Caco-2 (cell line): ENCODE data around the gene SYCP2L. TPM values are rescaled to one million over a fixed set of nuclear protein-coding genes. Genes with fewer than 3 reads are reported as not detected.

Source experiments
- BruUV-seq: library from RNA; stranded (reverse); fragments of 400-500 nt; replicated peaks from 2 replicates; lab custom pipeline; 2021; lab: Mats Ljungman, UMichigan
- CTCF ChIA-PET: fragments of 300-600 bp; sonication (Branson Sonifier 250); formaldehyde crosslinking; loops from one replicate; lab custom pipeline; 2022; ENCODE audit warnings: antibody characterized with exemption; lab: Charles Lee
- POLR2A ChIA-PET: fragments of 300-600 bp; sonication (Branson Sonifier 250); formaldehyde crosslinking; loops from one replicate; lab custom pipeline; 2022; ENCODE audit warnings: antibody characterized with exemption; lab: Charles Lee
- DNase-seq, 2 experiments: peaks; one replicate each; pipeline versions ENCODE4 v3.0.0 to v3.0.0-alpha.2; 2020 to 2022
- H3K27me3 ChIP-seq: replicated peaks from 2 replicates; pipeline ENCODE4 v1.6.0; 2011; ENCODE audit warnings: low read length; ENCODE audit not compliant: control insufficient read depth, insufficient read depth
- H3K36me3 ChIP-seq: 2 replicates; pipeline ENCODE4 v1.5.1; 2011; ENCODE audit warnings: low read length; ENCODE audit not compliant: control insufficient read depth, insufficient read depth
- H3K4me1 ChIP-seq: fragments of 250-450 bp; sonication (Bioruptor Pico); 2 replicates; pipeline ENCODE4 v1.5.1; 2020; ENCODE audit warnings: mild to moderate bottlenecking
- H3K4me3 ChIP-seq: 2 replicates; pipeline ENCODE4 v1.5.1; 2011; ENCODE audit warnings: low read depth, mild to moderate bottlenecking, control low read depth, low read length
- H3K9me3 ChIP-seq: fragments of 250-450 bp; sonication (Bioruptor Pico); 2 replicates; pipeline ENCODE4 v1.5.1; 2020; ENCODE audit warnings: mild to moderate bottlenecking, moderate library complexity
- H3K27ac Mint-ChIP-seq: one replicate; pipeline ENCODE4 v1.8.0; 2022; ENCODE audit warnings: mixed read lengths; ENCODE audit not compliant: unreplicated experiment
- H3K27me3 Mint-ChIP-seq: one replicate; pipeline ENCODE4 v1.8.0; 2022; ENCODE audit warnings: mixed read lengths; ENCODE audit not compliant: insufficient read depth, unreplicated experiment
- H3K36me3 Mint-ChIP-seq: one replicate; pipeline ENCODE4 v1.8.0; 2022; ENCODE audit warnings: mild to moderate bottlenecking, mixed read lengths; ENCODE audit not compliant: insufficient read depth, unreplicated experiment
- H3K4me1 Mint-ChIP-seq: one replicate; pipeline ENCODE4 v1.8.0; 2022; ENCODE audit warnings: low read depth, mixed read lengths; ENCODE audit not compliant: unreplicated experiment
- H3K4me3 Mint-ChIP-seq: one replicate; pipeline ENCODE4 v1.8.0; 2022; ENCODE audit warnings: mild to moderate bottlenecking, moderate library complexity, mixed read lengths; ENCODE audit not compliant: unreplicated experiment
- H3K9me3 Mint-ChIP-seq: one replicate; pipeline ENCODE4 v1.8.0; 2022; ENCODE audit warnings: mixed read lengths; ENCODE audit not compliant: unreplicated experiment
- CTCF ChIP-seq, 2 experiments: fragments of 200-600 bp in 1 of 2; IDR thresholded peaks; 1 replicate in 1 of 2; 2 replicates in 1 of 2; pipeline versions ENCODE4 v1.5.1 to v1.8.0; 2011 to 2022; ENCODE audit warnings: antibody characterized with exemption in 1 of 2, control low read depth in 1 of 2, inconsistent platforms in 1 of 2, low read depth in 1 of 2, low read length in 1 of 2, mild to moderate bottlenecking in 1 of 2, moderate library complexity in 1 of 2; ENCODE audit not compliant: insufficient read depth in 1 of 2, severe bottlenecking in 1 of 2, unreplicated experiment in 1 of 2
- intact Hi-C: fragments of 100-400 bp; cut with micrococcal nuclease; formaldehyde crosslinking; loops from one replicate; pipeline ENCODE4 v1.10.0; 2022; ENCODE audit not compliant: unreplicated experiment
- total RNA-seq: library from RNA; stranded (reverse); gene quantifications from 2 replicates; pipeline ENCODE4 v1.2.3, GENCODE V29; 2022

SYCP2L gene
- total RNA-seq, 1 experiment from 2014 or later: 0.20 TPM

GRCh38 chr6:10837995-10838793 is 48.7 kb upstream of the SYCP2L start, which contains the start of gene MAK:
Gene MAK, minus strand, starts transcription at chr6:10838539. Its CDS starts 7,891 bp downstream, at chr6:10830648.
- no TSS peak for BruUV-seq

GRCh38 chr6:10838794-10839333 is 48.0 kb upstream of the SYCP2L start:
- H3K36me3 Mint-ChIP-seq: no peaks in the 10 kb centered on the region
- H3K27ac Mint-ChIP-seq: peak overlapping the region; percentile 83
- peaks cover 9% of the 10 kb centered on the region for H3K9me3 Mint-ChIP-seq
- DNase-seq: no peak
- peaks cover 12% of the 10 kb centered on the region for H3K27me3 Mint-ChIP-seq
- H3K4me1 ChIP-seq: peaks cover 5% of the 10 kb centered on the region
- no TSS peak for BruUV-seq
- no peaks in the 10 kb centered on the region for H3K36me3 ChIP-seq
- 0 out of 2 replicates have a peak, but pooled peaks cover 4% of the 10 kb centered on the region for H3K9me3 ChIP-seq
- H3K27me3 ChIP-seq: no peaks in the 10 kb centered on the region
- H3K4me3 Mint-ChIP-seq: peak overlapping the region; percentile 89
- H3K4me3 ChIP-seq: peak overlapping the region; percentile 52
- H3K4me1 Mint-ChIP-seq: no peaks in the 10 kb centered on the region
- intact Hi-C loops: loop anchor here (2.0 to 5.0 kb wide), 2 partner anchors 34 to 228 kb away; no protein-coding TSS in a partner anchor
- CTCF ChIA-PET: interaction anchor here (0.6 to 0.9 kb wide), 2 partner anchors 198 to 361 kb away, joined by 4 to 6 read pairs; no protein-coding TSS in a partner anchor
- no peak for TF ChIP-seq CTCF (IDR thresholded peaks at IDR 0.05; ENCODE audit: insufficient read depth in 1 of 2, low read depth in 1 of 2, low read length in 1 of 2, severe bottlenecking in 1 of 2, unreplicated experiment in 1 of 2)
- POLR2A ChIA-PET: interaction anchor here (0.7 kb wide), 1 partner anchor 398 kb away, joined by 3 read pairs; no protein-coding TSS in a partner anchor

More at GRCh38 chr6:10837995-10838793, 48.7 kb upstream of the SYCP2L start, which contains the start of gene MAK:
- Mint-ChIP-seq H3K9me3 (peaks cover 9% of the 10 kb centered on the region), H3K27me3 (peaks cover 12% of the 10 kb centered on the region), H3K4me1 (no peaks in the 10 kb centered on the region), H3K36me3 (no peaks in the 10 kb centered on the region), H3K27ac (peak within 1 kb of the TSS; percentile 83), H3K4me3 (peak within 1 kb of the TSS; percentile 89)
- intact Hi-C loops: loop anchor here (2.0 to 5.0 kb wide), 2 partner anchors 35 to 229 kb away; no protein-coding TSS in a partner anchor
- H3K9me3 ChIP-seq: 0 out of 2 replicates have a peak, but pooled peaks cover 4% of the 10 kb centered on the region
- peak within 1 kb of the TSS; percentile 52 for H3K4me3 ChIP-seq
- TF ChIP-seq CTCF (IDR thresholded peaks at IDR 0.05; ENCODE audit: insufficient read depth in 1 of 2, low read depth in 1 of 2, low read length in 1 of 2, severe bottlenecking in 1 of 2, unreplicated experiment in 1 of 2): no peak
- DNase-seq: peak; percentile 92 to 93
- no peaks in the 10 kb centered on the region for H3K36me3 ChIP-seq
- CTCF ChIA-PET: interaction anchor here (0.6 to 0.9 kb wide), 2 partner anchors 199 to 360 kb away, joined by 4 to 6 read pairs; no protein-coding TSS in a partner anchor
- POLR2A ChIA-PET: interaction anchor here (0.6 to 0.7 kb wide), 2 partner anchors 130 to 397 kb away, joined by 3 read pairs; no protein-coding TSS in a partner anchor
- peaks cover 5% of the 10 kb centered on the region for H3K4me1 ChIP-seq
- H3K27me3 ChIP-seq: no peaks in the 10 kb centered on the region

GRCh38 chr6:10843554-10843953 is 43.3 kb upstream of the SYCP2L start:
- no peak for TF ChIP-seq CTCF (IDR thresholded peaks at IDR 0.05; ENCODE audit: insufficient read depth in 1 of 2, low read depth in 1 of 2, low read length in 1 of 2, severe bottlenecking in 1 of 2, unreplicated experiment in 1 of 2)
- intact Hi-C loops: no loop called here
- no peak overlapping the region for H3K4me3 ChIP-seq
- no peaks in the 10 kb centered on the region; the same call in 1 of the 2 replicates for H3K9me3 ChIP-seq
- ChIA-PET CTCF (no interaction called here), POLR2A (no interaction called here)
- H3K4me1 ChIP-seq: no peaks in the 10 kb centered on the region
- Mint-ChIP-seq H3K27ac (no peak overlapping the region), H3K27me3 (peaks cover 12% of the 10 kb centered on the region), H3K4me3 (no peak overlapping the region), H3K36me3 (no peaks in the 10 kb centered on the region), H3K4me1 (no peaks in the 10 kb centered on the region), H3K9me3 (no peaks in the 10 kb centered on the region)
- no peak for DNase-seq
- BruUV-seq: no TSS peak
- no peaks in the 10 kb centered on the region for H3K36me3 ChIP-seq
- H3K27me3 ChIP-seq: no peaks in the 10 kb centered on the region
